GM04503 (cell line): ENCODE measurements around the gene CELF2.

Source experiments
- DNase-seq: peaks from one replicate; pipeline ENCODE4 v3.0.0-alpha.2; 2012; ENCODE audit warnings: low read depth

CELF2 gene

GRCh38 chr10:11252887-11253286 is 235.2 kb downstream of the CELF2 start:
- no peak for DNase-seq

GRCh38 chr10:11253385-11254002 is 235.8 kb downstream of the CELF2 start:
- DNase-seq, result no peak

GRCh38 chr10:11255156-11255555 is 237.5 kb downstream of the CELF2 start:
- no peak for DNase-seq

- no peak for DNase-seq
These were observed 238.2 kb downstream of the CELF2 start for GRCh38 chr10:11255796-11256444.

- no peak for DNase-seq
These were observed 239.2 kb downstream of the CELF2 start for GRCh38 chr10:11256896-11257295.

- no peak for DNase-seq
These were observed 239.9 kb downstream of the CELF2 start for GRCh38 chr10:11257440-11258090.

- DNase-seq, result no peak
These were observed 242.5 kb downstream of the CELF2 start for GRCh38 chr10:11260170-11260569.

- no peak for DNase-seq
These were observed 243.5 kb downstream of the CELF2 start for GRCh38 chr10:11261143-11261542.

- DNase-seq, result no peak
These were observed 244.2 kb downstream of the CELF2 start for GRCh38 chr10:11261687-11262493.

- DNase-seq, result no peak
These were observed 245.0 kb downstream of the CELF2 start for GRCh38 chr10:11262494-11263345.

- no peak for DNase-seq
These were observed 246.1 kb downstream of the CELF2 start for GRCh38 chr10:11263767-11264166.

- no peak for DNase-seq
These were observed 246.8 kb downstream of the CELF2 start for GRCh38 chr10:11264296-11265048.

- no peak for DNase-seq
These were observed 247.8 kb downstream of the CELF2 start for GRCh38 chr10:11265484-11265883.

- DNase-seq, result no peak
These were observed 248.8 kb downstream of the CELF2 start for GRCh38 chr10:11266426-11266825.

- no peak for DNase-seq
These were observed 252.6 kb downstream of the CELF2 start for GRCh38 chr10:11270135-11270857.

- DNase-seq, result no peak
These were observed 253.1 kb downstream of the CELF2 start for GRCh38 chr10:11270858-11271179.

- no peak for DNase-seq
These were observed 255.3 kb downstream of the CELF2 start for GRCh38 chr10:11272915-11273389.

GRCh38 chr10:11274452-11274851 is 256.8 kb downstream of the CELF2 start:
- no peak for DNase-seq

GRCh38 chr10:11275651-11276050 is 258.0 kb downstream of the CELF2 start:
- DNase-seq, result no peak

- DNase-seq, result no peak
These were observed 258.8 kb downstream of the CELF2 start for GRCh38 chr10:11276449-11276990.
